Neural progenitor cell (in vitro differentiated cells): ENCODE data around the gene NCOA1. TPM values are rescaled to one million over a fixed set of nuclear protein-coding genes. Genes with fewer than 3 reads are reported as not detected.

Source experiments
- DNase-seq: peaks from one replicate; pipeline ENCODE4 v3.0.0-alpha.2; 2016; ENCODE audit warnings: low spot score
- H2AFZ ChIP-seq: fragments of 200-600 bp; sonication (generic); replicated peaks from 2 replicates; pipeline ENCODE4 v1.6.1; 2016; ENCODE audit warnings: antibody characterized with exemption
- H3F3A ChIP-seq: fragments of 200-600 bp; sonication (generic); 2 replicates; pipeline ENCODE4 v1.6.1; 2016; ENCODE audit warnings: antibody characterized with exemption, low read depth
- H3K27ac ChIP-seq: fragments of 200-600 bp; sonication (generic); 2 replicates; pipeline ENCODE4 v1.5.1; 2016; ENCODE audit warnings: mild to moderate bottlenecking
- H3K27me3 ChIP-seq: fragments of 200-600 bp; sonication (generic); 2 replicates; pipeline ENCODE4 v1.6.1; 2016; ENCODE audit warnings: mild to moderate bottlenecking, moderate library complexity
- H3K36me3 ChIP-seq: fragments of 200-600 bp; sonication (generic); 2 replicates; pipeline ENCODE4 v1.5.1; 2016
- H3K4me1 ChIP-seq: fragments of 200-600 bp; sonication (generic); 2 replicates; pipeline ENCODE4 v1.6.1; 2016; ENCODE audit warnings: mixed run types
- H3K4me2 ChIP-seq: fragments of 200-600 bp; sonication (generic); 2 replicates; pipeline ENCODE4 v1.6.1; 2016
- H3K4me3 ChIP-seq: fragments of 200-600 bp; sonication (generic); 2 replicates; pipeline ENCODE4 v1.5.1; 2016
- H3K79me2 ChIP-seq: fragments of 200-600 bp; sonication (generic); 2 replicates; pipeline ENCODE4 v1.6.1; 2016; ENCODE audit warnings: low read depth
- H3K9ac ChIP-seq: fragments of 200-600 bp; sonication (generic); 2 replicates; pipeline ENCODE4 v1.6.1; 2016
- H3K9me3 ChIP-seq: fragments of 200-600 bp; sonication (generic); 2 replicates; pipeline ENCODE4 v1.5.1; 2016; ENCODE audit warnings: low read depth
- H4K20me1 ChIP-seq: fragments of 200-600 bp; sonication (generic); 2 replicates; pipeline ENCODE4 v1.6.1; 2016; ENCODE audit warnings: low read depth
- H3K27ac Mint-ChIP-seq: 3 replicates; pipeline ENCODE4 v1.8.0; 2021; ENCODE audit warnings: mixed read lengths
- H3K27me3 Mint-ChIP-seq: 2 replicates; pipeline ENCODE4 v1.8.0; 2022; ENCODE audit warnings: low read depth, mild to moderate bottlenecking, inconsistent platforms, moderate library complexity, mixed read lengths; ENCODE audit not compliant: insufficient read depth
- H3K36me3 Mint-ChIP-seq: 3 replicates; pipeline ENCODE4 v1.8.0; 2021; ENCODE audit warnings: mixed read lengths
- H3K4me1 Mint-ChIP-seq: 3 replicates; pipeline ENCODE4 v1.8.0; 2021; ENCODE audit warnings: mixed read lengths
- H3K4me3 Mint-ChIP-seq: 3 replicates; pipeline ENCODE4 v1.8.0; 2021; ENCODE audit warnings: mild to moderate bottlenecking, moderate library complexity, mixed read lengths
- H3K9me3 Mint-ChIP-seq: 3 replicates; pipeline ENCODE4 v1.8.0; 2020; ENCODE audit warnings: mixed read lengths
- CTCF ChIP-seq: fragments of 200-600 bp; sonication (generic); IDR thresholded peaks from 2 replicates; pipeline ENCODE4 v1.5.1; 2017; ENCODE audit warnings: antibody characterized with exemption, mild to moderate bottlenecking
- EZH2 ChIP-seq: fragments of 200-600 bp; sonication (generic); IDR thresholded peaks from 2 replicates; pipeline ENCODE4 v1.6.1; 2017; ENCODE audit warnings: antibody characterized with exemption, mild to moderate bottlenecking, moderate library complexity
- EZH2phosphoT487 ChIP-seq: fragments of 200-600 bp; sonication (generic); IDR thresholded peaks from 2 replicates; pipeline ENCODE4 v1.6.1; 2017; ENCODE audit warnings: antibody characterized with exemption
- total RNA-seq: library from RNA; depleted of rRNA; stranded (reverse); fragments of >200 nt; gene quantifications from 2 replicates; pipeline ENCODE4 v1.2.3, GENCODE V29; 2015; ENCODE audit warnings: low replicate concordance

Gene NCOA1
- total RNA-seq, 1 donor from 2014 or later, result 29.3 TPM

DNA sequence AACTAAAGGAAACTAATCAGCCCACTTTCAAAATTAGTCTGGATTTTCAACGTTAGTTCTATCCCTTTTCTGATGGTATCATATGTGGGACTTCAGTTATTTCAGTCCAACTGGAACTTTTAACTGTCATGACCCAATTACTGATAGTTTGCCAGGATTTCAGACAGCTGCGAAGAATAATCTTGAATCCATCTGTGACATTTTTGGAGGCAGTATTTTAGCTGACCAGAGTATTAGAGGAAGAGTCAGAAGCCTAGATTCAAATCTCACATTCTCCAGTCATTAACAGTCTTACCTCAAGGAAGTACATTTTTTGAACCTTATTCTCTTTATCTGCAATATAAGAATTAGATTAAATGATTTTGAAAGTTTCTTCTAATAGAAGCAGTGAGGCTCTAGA is 220.8 kb downstream of the NCOA1 start:
- Histone ChIP-seq H4K20me1 (no peaks in the 10 kb centered on the region), H3K27ac (no peak overlapping the region), H3K9me3 (no peaks in the 10 kb centered on the region), H2AFZ (no peak overlapping the region), H3K79me2 (no peaks in the 10 kb centered on the region), H3K4me1 (no peaks in the 10 kb centered on the region), H3K27me3 (no peaks in the 10 kb centered on the region), H3K4me2 (no peak overlapping the region), H3K9ac (no peak overlapping the region), H3K36me3 (no peaks in the 10 kb centered on the region), H3F3A (no peaks in the 10 kb centered on the region), H3K4me3 (no peak overlapping the region)
- Mint-ChIP-seq H3K4me1 (no peaks in the 10 kb centered on the region), H3K4me3 (no peak overlapping the region), H3K27ac (no peak overlapping the region), H3K9me3 (no peaks in the 10 kb centered on the region), H3K36me3 (peaks cover 19% of the 10 kb centered on the region), H3K27me3 (peaks cover 2% of the 10 kb centered on the region)
- DNase-seq, result no peak
- TF ChIP-seq CTCF (no peak), EZH2 (no peak), EZH2phosphoT487 (no peak)

GRCh38 chr2:24712296-24712695 is 221.2 kb downstream of the NCOA1 start:
- Histone ChIP-seq H3K4me2 (no peak overlapping the region), H3K27me3 (no peaks in the 10 kb centered on the region), H3K9me3 (no peaks in the 10 kb centered on the region), H3K9ac (no peak overlapping the region), H3K27ac (no peak overlapping the region), H4K20me1 (no peaks in the 10 kb centered on the region), H3K79me2 (no peaks in the 10 kb centered on the region), H3K4me3 (no peak overlapping the region), H3K36me3 (no peaks in the 10 kb centered on the region), H3K4me1 (no peaks in the 10 kb centered on the region), H3F3A (no peaks in the 10 kb centered on the region), H2AFZ (no peak overlapping the region)
- Mint-ChIP-seq H3K4me1 (no peaks in the 10 kb centered on the region), H3K4me3 (no peak overlapping the region), H3K27ac (no peak overlapping the region), H3K27me3 (no peaks in the 10 kb centered on the region), H3K9me3 (no peaks in the 10 kb centered on the region), H3K36me3 (peaks cover 19% of the 10 kb centered on the region)
- no peak for DNase-seq
- no peak for TF ChIP-seq EZH2
- no peak for TF ChIP-seq EZH2phosphoT487
- TF ChIP-seq CTCF, result no peak

- Mint-ChIP-seq H3K9me3 (no peaks in the 10 kb centered on the region), H3K36me3 (peaks cover 17% of the 10 kb centered on the region)
- no peak for TF ChIP-seq CTCF
- TF ChIP-seq EZH2phosphoT487, result no peak
- TF ChIP-seq EZH2, result no peak
Measured at GRCh38 chr2:24717263-24717951, 226.4 kb downstream of the NCOA1 start.

More at GRCh38 chr2:24717263-24717951, 226.4 kb downstream of the NCOA1 start:
- H2AFZ ChIP-seq, result no peak overlapping the region
- no peaks in the 10 kb centered on the region for H3K36me3 ChIP-seq
- no peak for DNase-seq
- H3K27ac ChIP-seq, result no peak overlapping the region
- H3K4me2 ChIP-seq, result no peak overlapping the region
- no peak overlapping the region for H3K4me3 ChIP-seq
- no peaks in the 10 kb centered on the region for H3F3A ChIP-seq
- H4K20me1 ChIP-seq, result no peaks in the 10 kb centered on the region
- no peaks in the 10 kb centered on the region for H3K79me2 ChIP-seq
- no peaks in the 10 kb centered on the region for H3K27me3 Mint-ChIP-seq
- no peak overlapping the region for H3K27ac Mint-ChIP-seq
- H3K27me3 ChIP-seq, result no peaks in the 10 kb centered on the region
- no peaks in the 10 kb centered on the region for H3K9me3 ChIP-seq
- H3K4me1 Mint-ChIP-seq, result peaks cover 4% of the 10 kb centered on the region
- no peak overlapping the region for H3K9ac ChIP-seq
- no peak overlapping the region for H3K4me3 Mint-ChIP-seq
- H3K4me1 ChIP-seq, result peaks cover 13% of the 10 kb centered on the region
